SK-N-SH treated with all-trans-retinoic acid at 6 μM for 48 hours (cell line): Measurements from ENCODE around the gene KLHDC2.

Source experiments
- ATAC-seq: fragments of 200-7000 bp; cut with Tn5 transposase; 3 replicates; pipeline ENCODE4 v1.9.1; 2020; ENCODE audit warnings: mild to moderate bottlenecking, moderate library complexity
- ARNTL ChIP-seq: fragments of 450-650 bp; formaldehyde crosslinking; IDR thresholded peaks from 2 replicates; pipeline ENCODE4 v1.5.0; 2020; ENCODE audit warnings: low read depth, mild to moderate bottlenecking, moderate library complexity, borderline replicate concordance
- BACH2 ChIP-seq: fragments of 250-450 bp; sonication (Bioruptor Pico); IDR thresholded peaks from 2 replicates; pipeline ENCODE4 v1.9.0; 2021; ENCODE audit warnings: mild to moderate bottlenecking, borderline replicate concordance
- CSDC2 ChIP-seq: fragments of 250-450 bp; sonication (Bioruptor Pico); IDR thresholded peaks from 2 replicates; pipeline ENCODE4 v1.5.0; 2020; ENCODE audit warnings: mild to moderate bottlenecking, moderate library complexity
- CSRNP3 ChIP-seq: fragments of 250-450 bp; sonication (Bioruptor Pico); IDR thresholded peaks from 2 replicates; pipeline ENCODE4 v1.5.1; 2021; ENCODE audit warnings: mild to moderate bottlenecking, moderate library complexity
- ESRRG ChIP-seq: fragments of 250-450 bp; sonication (Bioruptor Pico); IDR thresholded peaks from 2 replicates; pipeline ENCODE4 v1.6.1; 2021; ENCODE audit warnings: mild to moderate bottlenecking
- OSR1 ChIP-seq: fragments of 250-450 bp; sonication (Bioruptor Pico); IDR thresholded peaks from 2 replicates; pipeline ENCODE4 v1.8.0; 2022; ENCODE audit warnings: moderate library complexity, mild to moderate bottlenecking, inconsistent platforms
- PATZ1 ChIP-seq: fragments of 250-450 bp; sonication (Bioruptor Pico); IDR thresholded peaks from 2 replicates; pipeline ENCODE4 v1.8.0; 2020; ENCODE audit warnings: mild to moderate bottlenecking, moderate library complexity, borderline replicate concordance
- POU6F1 ChIP-seq: fragments of 250-450 bp; sonication (Bioruptor Pico); IDR thresholded peaks from 2 replicates; pipeline ENCODE4 v1.8.0; 2021; ENCODE audit warnings: low read depth, mild to moderate bottlenecking, moderate library complexity, borderline replicate concordance
- RARB ChIP-seq: fragments of 250-450 bp; sonication (Bioruptor Pico); IDR thresholded peaks from 2 replicates; pipeline ENCODE4 v1.8.0; 2021; ENCODE audit warnings: mild to moderate bottlenecking, moderate library complexity
- SNAI2 ChIP-seq: fragments of 250-450 bp; sonication (Bioruptor Pico); IDR thresholded peaks from 2 replicates; pipeline ENCODE4 v1.5.0; 2020; ENCODE audit warnings: mild to moderate bottlenecking, moderate library complexity
- TCF4 ChIP-seq: fragments of 250-450 bp; sonication (Bioruptor Pico); IDR thresholded peaks from 2 replicates; pipeline ENCODE4 v1.8.0; 2021; ENCODE audit warnings: mild to moderate bottlenecking, moderate library complexity, borderline replicate concordance
- TOX ChIP-seq: fragments of 250-450 bp; sonication (Bioruptor Pico); IDR thresholded peaks from 2 replicates; pipeline ENCODE4 v1.8.0; 2021; ENCODE audit warnings: mild to moderate bottlenecking, moderate library complexity, borderline replicate concordance
- ZC3H10 ChIP-seq: fragments of 250-450 bp; sonication (Bioruptor Pico); IDR thresholded peaks from 2 replicates; pipeline ENCODE4 v1.5.1; 2021; ENCODE audit warnings: mild to moderate bottlenecking, moderate library complexity
- ZFP30 ChIP-seq: fragments of 450-650 bp; formaldehyde crosslinking; IDR thresholded peaks from 2 replicates; pipeline ENCODE4 v1.5.0; 2022; ENCODE audit warnings: mild to moderate bottlenecking, moderate library complexity
- ZNF70 ChIP-seq: fragments of 450-650 bp; formaldehyde crosslinking; IDR thresholded peaks from 2 replicates; pipeline ENCODE4 v1.5.0; 2020; ENCODE audit warnings: mild to moderate bottlenecking, moderate library complexity

The KLHDC2 gene

GRCh38 chr14:49820176-49820575 lies 52.2 kb downstream of the KLHDC2 start (continued):
- TF ChIP-seq BACH2 (CRISPR knock-in tag) (no peak), CSRNP3 (CRISPR knock-in tag) (no peak), POU6F1 (CRISPR knock-in tag) (no peak), ZC3H10 (no peak)

- no peak for ATAC-seq
- TF ChIP-seq POU6F1 (CRISPR knock-in tag) (no peak), TCF4 (no peak), ESRRG (no peak), ARNTL (CRISPR knock-in tag) (no peak), CSDC2 (CRISPR knock-in tag) (no peak), OSR1 (no peak), ZFP30 (CRISPR knock-in tag) (no peak), PATZ1 (CRISPR knock-in tag) (no peak), RARB (no peak), TOX (CRISPR knock-in tag) (no peak), ZNF70 (CRISPR knock-in tag) (no peak), SNAI2 (CRISPR knock-in tag) (no peak)
Observed at GRCh38 chr14:49828640-49829039, 60.7 kb downstream of the KLHDC2 start.
